NCI-H2081 treated with DMSO at 0.1 percent for 48 hours (cell line): ENCODE results near the gene FNDC11.
"Not testable (repeated sequence)": the region's sequence is repeated elsewhere in the genome, so short reads cannot be mapped to it uniquely, and the experiment has no call there.

Experiments
- DNase-seq: peaks from one replicate; lab custom pipeline; 2025; lab: John Stamatoyannopoulos, UW

Gene FNDC11

DNA sequence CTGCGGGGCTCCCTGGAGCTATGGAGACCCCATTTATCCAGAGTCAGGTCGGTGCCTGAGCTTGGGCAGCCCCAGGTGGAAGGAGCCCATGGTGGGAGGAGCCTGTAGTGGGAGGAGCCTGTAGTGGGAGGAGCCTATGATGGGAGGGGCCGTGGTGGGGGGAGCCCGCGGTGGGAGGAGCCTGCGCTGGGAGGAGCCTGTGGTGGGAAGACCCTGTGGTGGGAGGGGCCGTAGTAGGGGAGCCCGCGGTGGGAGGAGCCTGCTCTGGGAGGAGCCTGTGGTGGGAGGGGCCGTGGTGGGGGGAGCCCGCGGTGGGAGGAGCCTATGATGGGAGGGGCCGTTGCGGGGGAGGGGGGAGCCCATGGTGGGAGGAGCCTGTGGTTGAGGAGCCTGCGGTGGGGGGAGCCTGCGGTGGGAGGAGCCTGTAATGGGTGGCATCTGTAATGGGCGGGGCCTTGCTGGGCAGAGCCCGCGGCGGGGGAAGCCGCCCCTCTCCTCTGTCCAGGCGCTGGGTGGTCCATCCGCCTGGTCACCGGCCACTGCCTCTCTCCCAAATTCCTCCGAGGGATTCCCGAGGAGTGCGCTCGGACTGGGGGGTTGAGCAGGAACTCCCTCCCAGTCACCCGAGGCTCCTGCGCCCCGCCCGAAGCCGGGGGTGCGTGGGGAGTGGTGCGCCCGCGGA, 567 bp upstream of the FNDC11 start:
- DNase-seq: no peak

DNA sequence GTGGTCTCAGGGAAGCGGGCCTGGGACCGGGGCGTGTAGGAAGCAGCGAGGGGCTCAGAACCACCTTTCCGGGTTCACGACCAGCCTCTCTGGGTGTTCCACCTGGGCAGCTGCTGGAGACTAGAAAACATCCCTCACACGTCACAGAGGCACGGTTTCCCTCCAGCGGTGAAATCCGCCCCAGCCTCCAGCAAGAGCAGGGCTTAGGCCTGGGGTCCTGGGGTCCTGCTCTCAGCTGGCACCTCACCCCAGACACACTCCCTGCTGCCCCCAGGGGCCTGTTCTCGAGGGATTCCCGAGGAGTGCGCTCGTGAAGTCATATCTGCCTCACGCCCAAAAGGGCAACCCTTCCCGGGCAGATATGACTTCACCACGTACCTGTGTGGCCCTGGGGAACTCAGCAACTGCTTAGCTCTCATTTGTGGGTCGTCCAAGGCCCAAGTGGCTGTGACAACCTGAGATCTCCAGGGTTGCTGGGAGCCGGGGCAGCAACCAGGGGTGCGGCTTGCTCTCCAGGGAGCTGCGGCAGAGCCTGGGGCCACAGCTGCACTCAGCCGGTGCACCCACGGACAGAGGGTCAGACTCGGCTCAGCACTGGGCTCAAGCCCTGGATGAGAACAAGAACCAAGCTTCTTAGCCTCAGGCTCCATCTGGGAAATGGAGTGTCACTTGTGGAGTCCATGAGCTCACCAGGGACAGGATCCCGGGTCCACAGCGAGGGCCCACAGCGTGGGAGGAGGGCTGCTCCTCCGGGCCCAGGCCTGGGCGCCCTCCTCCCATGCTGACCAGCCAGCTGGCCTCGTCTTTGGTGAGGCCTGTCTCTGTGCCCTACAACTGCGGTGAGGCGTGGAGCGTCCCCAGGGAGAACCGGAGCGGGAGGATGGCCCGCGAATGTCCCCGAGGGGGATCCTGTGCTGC, 661 bp downstream of the FNDC11 start:
- DNase-seq: no peak

- no peak for DNase-seq
These were observed 1.9 kb downstream of the FNDC11 start for GRCh38 chr20:63555661-63556381.

GRCh38 chr20:63556873-63557478, 3.0 kb downstream of the FNDC11 start:
- no peak for DNase-seq

DNA sequence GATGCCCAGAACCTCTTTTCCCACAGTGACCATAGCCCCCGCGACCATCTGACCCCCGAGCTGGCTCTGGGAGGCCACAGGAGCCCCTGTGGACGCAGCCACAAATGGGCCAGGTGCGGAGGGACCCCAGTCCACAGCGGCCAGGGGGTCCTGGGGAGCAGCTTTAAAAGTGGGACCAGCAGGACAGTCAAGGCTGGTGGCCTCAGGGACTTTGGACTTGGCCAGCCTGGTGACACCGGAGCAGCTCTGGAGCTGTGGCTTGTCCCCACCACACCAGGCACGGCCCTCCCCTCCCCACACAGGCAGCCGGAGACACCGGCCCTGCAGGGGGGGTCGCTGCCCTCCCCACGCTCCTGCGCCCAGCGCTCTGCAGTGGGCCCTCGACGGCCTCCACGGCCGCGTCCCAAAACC, 3.5 kb downstream of the FNDC11 start:
- DNase-seq: no peak

DNA sequence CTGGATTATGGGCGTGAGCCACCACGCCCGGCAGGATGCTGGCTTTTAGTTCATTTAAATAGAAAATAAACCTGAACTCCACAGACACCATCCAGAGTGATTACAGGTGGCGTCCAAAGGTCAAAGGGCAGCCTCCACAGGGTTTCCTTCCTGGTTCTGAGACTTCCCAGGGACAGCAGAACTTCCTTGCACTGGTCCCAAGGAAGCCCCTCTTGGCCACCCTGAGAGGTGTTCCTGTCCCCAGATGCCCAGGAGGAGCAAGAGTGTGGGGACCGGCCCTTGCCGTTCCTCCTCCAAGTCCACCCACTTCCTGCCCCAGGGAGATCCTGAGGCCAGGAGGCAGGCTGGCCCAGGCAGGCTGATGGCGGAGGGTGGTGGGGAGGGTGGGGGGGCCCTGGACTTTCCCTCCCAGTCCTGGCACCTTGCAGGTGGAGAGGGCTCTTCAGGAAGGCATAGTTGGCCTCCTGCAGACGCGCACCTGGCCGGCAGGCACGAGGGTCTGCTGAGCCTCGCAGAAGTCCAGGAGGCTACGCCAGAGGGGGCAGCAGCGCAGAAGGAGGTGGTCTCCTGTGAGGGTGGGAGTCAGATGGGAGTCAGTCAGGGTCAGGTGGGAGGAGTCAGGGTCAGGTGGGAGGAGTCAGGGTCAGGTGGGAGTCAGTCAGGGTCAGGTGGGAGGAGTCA, 5.0 kb downstream of the FNDC11 start:
- no peak for DNase-seq

DNA sequence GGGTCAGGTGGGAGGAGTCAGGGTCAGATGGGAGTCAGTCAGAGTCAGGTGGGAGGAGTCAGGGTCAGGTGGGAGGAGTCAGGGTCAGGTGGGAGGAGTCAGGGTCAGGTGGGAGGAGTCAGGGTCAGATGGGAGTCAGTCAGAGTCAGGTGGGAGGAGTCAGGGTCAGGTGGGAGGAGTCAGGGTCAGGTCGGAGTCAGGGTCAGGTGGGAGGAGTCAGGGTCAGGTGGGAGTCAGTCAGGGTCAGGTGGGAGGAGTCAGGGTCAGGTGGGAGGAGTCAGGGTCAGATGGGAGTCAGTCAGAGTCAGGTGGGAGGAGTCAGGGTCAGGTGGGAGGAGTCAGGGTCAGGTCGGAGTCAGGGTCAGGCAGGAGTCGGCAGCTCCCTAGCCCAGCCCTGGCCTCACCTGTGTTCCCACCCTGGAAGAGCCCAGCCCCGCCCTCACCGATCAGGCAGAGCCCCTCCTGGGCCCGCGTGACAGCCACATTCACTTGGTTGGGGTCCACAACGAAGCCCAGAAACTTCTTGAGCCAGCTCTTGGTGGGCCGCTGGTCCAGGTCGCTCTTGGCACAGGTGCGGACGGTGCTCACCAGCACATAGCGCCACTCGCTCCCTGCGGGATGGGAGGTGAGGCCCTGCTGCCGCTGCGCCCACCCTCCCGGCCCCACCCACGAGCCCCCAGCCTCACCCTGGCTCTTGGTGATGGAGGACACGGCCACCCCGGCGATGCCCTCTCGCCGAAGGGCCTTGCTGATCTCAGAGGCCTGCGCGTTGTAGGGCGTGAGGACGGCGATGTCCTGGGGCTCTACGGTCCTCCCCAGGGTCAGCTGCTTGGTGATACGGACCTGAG, 5.8 kb downstream of the FNDC11 start:
- DNase-seq: not testable (repeated sequence)

- no peak for DNase-seq
These were observed 6.4 kb downstream of the FNDC11 start for GRCh38 chr20:63560333-63560805.

GRCh38 chr20:63560856-63561609, 7.1 kb downstream of the FNDC11 start:
- DNase-seq: no peak

DNA sequence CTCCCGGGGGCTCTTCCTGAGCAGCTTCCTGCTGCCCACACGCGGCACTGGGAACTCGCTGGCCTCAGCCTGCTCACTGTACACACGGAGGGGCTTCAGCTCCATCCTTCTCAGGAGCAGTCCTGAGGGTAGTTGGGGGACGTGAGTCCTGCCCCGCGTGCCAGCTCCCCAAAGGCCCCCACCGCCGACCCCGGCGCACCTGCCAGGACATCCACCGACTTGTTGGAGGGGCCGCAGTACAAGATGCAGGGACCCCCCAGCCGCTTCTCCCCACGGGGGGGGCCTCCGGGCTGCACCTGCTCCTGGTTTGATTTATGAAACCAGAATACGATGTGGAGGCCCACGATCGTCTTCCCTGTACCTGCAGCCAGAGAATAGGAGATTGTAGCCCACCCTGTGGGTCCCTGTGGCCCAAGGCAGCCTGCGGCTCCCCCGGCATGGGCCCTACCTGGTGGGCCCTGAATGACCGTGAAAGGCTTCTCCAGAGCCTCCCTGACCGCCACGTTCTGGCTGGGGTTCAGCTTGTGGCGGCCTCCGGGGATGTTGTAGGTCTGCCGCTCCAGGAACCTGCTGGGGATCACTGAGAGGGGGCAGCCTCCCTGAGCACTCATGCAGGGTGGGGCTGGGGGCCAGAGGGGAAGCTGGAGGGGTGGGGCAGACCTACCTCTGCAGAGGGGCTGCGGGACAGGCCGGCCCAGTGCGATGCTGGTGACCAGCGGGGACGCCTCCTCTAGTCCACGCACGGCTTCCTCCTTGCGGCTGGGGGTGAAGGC, 7.9 kb downstream of the FNDC11 start:
- DNase-seq: no peak

DNA sequence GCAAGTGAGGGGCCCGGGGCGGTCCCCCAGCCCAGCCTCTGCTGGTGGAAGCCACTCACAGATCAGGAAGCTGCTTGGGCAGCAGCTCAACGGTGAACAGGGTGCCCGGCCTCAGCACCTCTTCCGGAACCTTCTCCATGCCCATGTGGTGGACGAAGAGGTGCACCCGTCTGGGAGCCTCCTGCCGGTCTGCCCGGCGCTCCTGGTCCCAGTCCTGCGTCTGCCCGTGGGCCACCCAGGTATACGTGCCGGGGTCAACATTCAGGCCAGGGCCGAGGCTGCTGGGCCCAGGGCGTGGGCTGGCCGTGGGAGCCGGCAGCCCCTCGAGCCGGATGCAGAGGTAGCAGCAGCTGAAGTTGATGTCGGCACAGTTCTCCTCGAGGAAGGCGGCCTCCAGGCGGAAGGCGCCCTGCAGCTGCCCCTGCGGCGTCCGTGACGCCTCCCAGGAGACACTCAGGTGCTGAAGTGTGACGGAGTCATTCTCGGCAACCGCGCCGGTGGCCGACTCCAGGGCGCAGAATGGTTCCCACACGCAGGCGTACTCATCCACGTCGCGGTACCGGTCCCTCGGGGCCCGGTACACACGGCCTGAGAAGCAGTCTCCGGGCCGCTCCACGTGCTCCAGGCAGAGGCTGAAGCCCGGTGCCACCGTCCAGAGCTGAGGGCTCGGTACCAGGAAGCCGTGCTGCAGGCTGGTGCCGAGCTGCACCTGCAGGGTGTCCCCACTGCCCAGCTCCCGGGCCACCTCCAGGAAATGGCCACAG, 8.7 kb downstream of the FNDC11 start:
- no peak for DNase-seq

DNA sequence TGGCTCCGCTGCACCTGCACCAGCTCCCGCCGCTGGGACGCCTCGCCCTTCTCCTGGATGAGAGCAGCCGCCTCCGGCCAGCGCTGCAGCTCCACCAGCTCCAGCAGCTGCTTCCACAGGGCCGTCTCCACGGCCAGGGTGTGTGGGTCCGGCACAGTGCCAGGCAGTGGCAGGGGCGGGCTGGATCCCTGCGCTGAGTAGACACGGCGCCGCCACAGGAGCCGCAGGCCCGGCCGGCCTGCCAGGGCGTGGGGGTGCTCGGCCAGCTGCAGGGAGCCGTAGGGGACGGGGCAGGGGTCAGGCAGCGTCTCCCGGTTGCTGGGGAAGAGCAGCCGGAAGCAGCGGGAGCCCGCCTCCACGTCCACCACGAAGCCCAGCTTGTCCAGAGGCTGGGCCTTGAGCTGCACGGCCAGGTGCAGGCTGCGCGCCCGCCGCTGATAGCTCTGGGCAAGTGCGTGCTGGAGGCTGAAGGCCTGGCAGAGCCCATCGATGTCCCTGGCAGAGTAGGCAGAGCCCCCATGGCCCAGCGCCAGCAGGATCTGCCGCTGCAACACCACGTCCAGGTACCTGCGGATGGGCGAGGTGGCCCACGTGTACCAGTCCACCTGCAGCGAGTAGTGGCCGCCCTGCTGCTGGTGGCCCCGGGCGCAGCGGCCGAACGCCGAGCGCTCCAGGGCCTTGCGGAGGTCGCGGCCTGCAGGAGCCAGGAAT, 9.4 kb downstream of the FNDC11 start:
- no peak for DNase-seq

DNA sequence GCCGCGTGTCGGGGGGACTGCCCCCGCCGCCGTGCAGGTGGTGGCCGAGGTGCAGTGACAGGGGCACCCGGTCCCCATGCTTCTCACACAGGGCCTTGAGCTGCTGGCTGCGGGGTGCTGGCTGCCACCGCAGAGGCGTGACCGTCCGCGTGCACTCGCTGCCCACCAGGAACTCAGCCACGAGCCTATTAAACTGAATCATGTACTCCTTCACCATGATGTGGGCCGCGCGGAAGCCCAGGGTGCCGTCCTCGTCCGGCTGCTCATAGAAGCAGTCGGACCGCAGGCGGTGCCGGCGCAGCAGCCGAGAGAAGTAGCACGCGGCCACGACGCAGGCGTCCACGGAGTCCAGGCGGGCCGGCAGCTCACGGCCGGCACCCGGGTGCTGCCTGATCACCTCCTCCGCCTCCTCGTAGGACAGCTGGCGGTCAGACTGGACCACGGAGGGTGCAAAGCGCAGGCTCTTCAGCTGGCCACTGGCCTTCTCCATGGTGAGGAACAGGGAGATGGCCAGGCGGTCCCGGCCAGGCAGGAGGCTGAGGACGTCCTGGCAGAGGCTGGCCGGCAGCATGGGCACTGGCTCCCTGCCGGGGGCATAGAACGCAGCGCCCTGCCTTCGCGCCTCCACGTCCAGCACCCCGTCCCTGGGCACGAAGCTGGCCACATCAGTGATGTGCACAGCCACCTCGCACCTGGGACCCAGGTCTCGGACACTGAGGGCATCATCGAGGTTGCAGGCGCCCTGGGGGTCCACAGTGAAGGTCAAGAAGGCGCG, 10.3 kb downstream of the FNDC11 start:
- no peak for DNase-seq

GRCh38 chr20:63565021-63565698, 11.2 kb downstream of the FNDC11 start:
- DNase-seq: no peak

DNA sequence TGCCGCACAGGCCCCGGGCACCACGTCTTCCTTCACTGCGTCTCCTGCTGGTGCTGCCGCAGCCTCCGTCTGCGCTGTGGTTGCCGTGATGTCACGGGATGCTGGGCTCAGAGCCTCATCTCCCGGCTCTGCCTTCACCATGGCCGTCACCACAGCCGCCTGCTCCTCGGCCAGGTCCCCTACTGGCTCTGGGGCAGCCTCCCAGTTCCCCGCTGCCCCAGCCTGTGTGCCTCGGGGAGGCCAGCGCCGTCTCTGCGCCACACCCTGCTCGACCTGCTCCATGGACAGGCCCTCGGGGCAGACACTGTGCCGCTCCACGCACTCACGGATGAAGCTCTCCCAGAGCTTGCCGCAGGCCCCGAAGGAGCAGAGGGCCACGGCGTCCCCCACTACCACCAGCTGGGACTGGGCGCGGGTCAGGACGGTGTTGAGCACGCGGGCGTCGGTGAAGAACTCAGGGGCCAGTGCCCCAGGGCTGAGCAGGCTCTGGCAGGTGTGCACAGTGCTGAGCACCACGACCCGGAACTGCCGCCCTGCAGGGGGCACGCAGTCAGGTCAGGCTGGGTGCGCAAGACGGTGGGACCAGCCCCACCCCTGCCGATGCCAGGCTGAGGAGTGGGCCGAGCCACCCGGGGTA, 11.9 kb downstream of the FNDC11 start:
- DNase-seq: no peak
